SH-SY5Y (cell line): ENCODE results near the gene KREMEN2.

Experiments
- GATA2 ChIP-seq: IDR thresholded peaks from 2 replicates; pipeline ENCODE4 v1.6.1; 2011; ENCODE audit warnings: mild to moderate bottlenecking, low read depth, low read length
- GATA3 ChIP-seq: IDR thresholded peaks from 2 replicates; pipeline ENCODE4 v1.6.1; 2011; ENCODE audit warnings: low read depth, mild to moderate bottlenecking, low read length, moderate library complexity

- TF ChIP-seq GATA2 = no peak
- no peak for TF ChIP-seq GATA3
Measured at GRCh38 chr16:3014971-3015370, 50.9 kb downstream of the KREMEN2 start.
